Skeletal muscle satellite cell (primary cell): ENCODE data around the gene ST3GAL6.
A peak's percentile ranks its signal among the peaks of the same experiment; 100 is the strongest.

Experiments used
- H3K27me3 ChIP-seq: 2 replicates; pipeline ENCODE4 v1.7.0; 2013; ENCODE audit warnings: low read length; ENCODE audit not compliant: control insufficient read depth, insufficient read depth
- H3K36me3 ChIP-seq: 2 replicates; pipeline ENCODE4 v1.7.0; 2013; ENCODE audit warnings: mild to moderate bottlenecking, control low read depth, low read length; ENCODE audit not compliant: insufficient read depth
- H3K4me1 ChIP-seq: 2 replicates; pipeline ENCODE4 v1.7.0; 2013; ENCODE audit warnings: low read length; ENCODE audit not compliant: control insufficient read depth, insufficient read depth
- H3K4me2 ChIP-seq: 2 replicates; pipeline ENCODE4 v1.7.0; 2013; ENCODE audit warnings: mild to moderate bottlenecking, low read length
- H3K4me3 ChIP-seq: 2 replicates; pipeline ENCODE4 v1.7.0; 2013; ENCODE audit warnings: low read length
- H3K9ac ChIP-seq: 2 replicates; pipeline ENCODE4 v1.7.0; 2013; ENCODE audit warnings: mild to moderate bottlenecking, low read depth, low read length, moderate library complexity
- H3K9me3 ChIP-seq: replicated peaks from 2 replicates; pipeline ENCODE4 v1.7.0; 2013; ENCODE audit warnings: mild to moderate bottlenecking, control low read depth, low read length

ST3GAL6 gene

GRCh38 chr3:98741121-98741716, 21.9 kb upstream of the ST3GAL6 start:
- no peak overlapping the region for H3K4me3 ChIP-seq
- H3K36me3 ChIP-seq = no peaks in the 10 kb centered on the region
- H3K9me3 ChIP-seq = no peaks in the 10 kb centered on the region

GRCh38 chr3:98743071-98743470, 20.1 kb upstream of the ST3GAL6 start:
- H3K4me1 ChIP-seq = peaks cover 7% of the 10 kb centered on the region
- no peaks in the 10 kb centered on the region for H3K9me3 ChIP-seq
- no peak overlapping the region for H3K9ac ChIP-seq
- H3K4me3 ChIP-seq = no peak overlapping the region
- no peaks in the 10 kb centered on the region for H3K36me3 ChIP-seq
- no peaks in the 10 kb centered on the region for H3K27me3 ChIP-seq
- H3K4me2 ChIP-seq = no peak overlapping the region

More at GRCh38 chr3:98741121-98741716, 21.9 kb upstream of the ST3GAL6 start:
- Histone ChIP-seq H3K4me2 (no peak overlapping the region), H3K9ac (no peak overlapping the region), H3K4me1 (peaks cover 7% of the 10 kb centered on the region), H3K27me3 (no peaks in the 10 kb centered on the region)

GRCh38 chr3:98744283-98744682, 18.9 kb upstream of the ST3GAL6 start:
- Histone ChIP-seq H3K4me3 (no peak overlapping the region), H3K27me3 (no peaks in the 10 kb centered on the region), H3K36me3 (no peaks in the 10 kb centered on the region), H3K4me1 (peaks cover 7% of the 10 kb centered on the region), H3K4me2 (no peak overlapping the region), H3K9me3 (no peaks in the 10 kb centered on the region), H3K9ac (no peak overlapping the region)

GRCh38 chr3:98745718-98746117, 17.4 kb upstream of the ST3GAL6 start:
- Histone ChIP-seq H3K9ac (no peak overlapping the region), H3K27me3 (no peaks in the 10 kb centered on the region), H3K9me3 (no peaks in the 10 kb centered on the region), H3K4me1 (peaks cover 16% of the 10 kb centered on the region), H3K4me3 (no peak overlapping the region), H3K4me2 (no peak overlapping the region), H3K36me3 (no peaks in the 10 kb centered on the region)

DNA sequence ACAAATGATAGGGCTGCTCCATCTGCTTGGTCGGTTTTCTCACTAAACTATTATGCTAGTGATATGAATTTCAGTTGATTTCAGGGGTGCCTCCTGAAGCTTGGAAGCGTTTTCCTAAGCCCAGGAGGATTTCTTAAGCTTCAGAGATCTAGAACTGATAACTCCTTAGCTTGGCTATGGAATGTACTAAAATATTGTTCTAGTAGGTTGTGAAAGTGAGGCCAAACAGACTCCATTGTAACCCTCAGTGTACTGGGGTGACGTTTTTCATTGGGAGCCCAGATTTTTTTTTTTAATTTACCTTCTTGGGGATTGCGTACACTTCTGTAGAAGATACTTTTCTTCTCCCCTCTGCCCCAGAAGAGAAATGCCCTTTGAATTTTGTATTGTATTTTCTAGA, 17.0 kb upstream of the ST3GAL6 start:
- Histone ChIP-seq H3K9ac (no peak overlapping the region), H3K4me3 (no peak overlapping the region), H3K4me1 (peaks cover 18% of the 10 kb centered on the region), H3K4me2 (no peak overlapping the region), H3K9me3 (no peaks in the 10 kb centered on the region), H3K36me3 (no peaks in the 10 kb centered on the region), H3K27me3 (no peaks in the 10 kb centered on the region)

GRCh38 chr3:98746882-98747281, 16.3 kb upstream of the ST3GAL6 start:
- Histone ChIP-seq H3K4me2 (no peak overlapping the region), H3K4me1 (peaks cover 13% of the 10 kb centered on the region), H3K36me3 (no peaks in the 10 kb centered on the region), H3K4me3 (no peak overlapping the region), H3K9me3 (no peaks in the 10 kb centered on the region), H3K9ac (no peak overlapping the region), H3K27me3 (no peaks in the 10 kb centered on the region)

DNA sequence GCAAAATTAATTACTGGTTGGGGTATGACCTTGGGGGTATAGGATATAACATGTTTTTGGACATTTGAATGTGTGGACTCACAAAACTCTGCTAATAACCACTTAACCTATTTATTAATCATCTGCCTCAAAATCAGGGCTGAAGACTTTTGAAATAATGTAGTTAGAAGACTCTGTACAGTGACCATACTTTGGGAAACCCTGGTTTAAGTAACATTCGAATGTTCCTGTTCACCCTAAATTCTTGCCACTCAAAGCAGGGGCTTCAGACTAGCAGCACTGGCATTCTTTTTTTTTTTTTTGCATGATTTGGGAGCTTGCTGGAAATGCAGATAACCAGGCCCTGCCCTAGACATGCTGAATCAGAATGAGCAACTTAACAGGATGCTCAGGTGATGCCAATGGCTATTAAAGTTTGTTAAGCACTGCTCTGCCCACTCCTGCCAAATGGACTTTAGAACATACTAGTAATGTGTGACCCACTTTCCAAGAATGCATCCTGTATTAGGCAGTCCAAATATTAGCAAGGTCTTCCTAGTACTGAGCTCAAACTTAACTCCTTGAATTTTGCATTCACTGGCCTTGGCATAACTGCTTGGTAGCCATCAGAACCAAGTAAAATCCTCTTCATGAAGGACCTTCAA, 12.7 kb upstream of the ST3GAL6 start:
- H3K27me3 ChIP-seq = no peaks in the 10 kb centered on the region
- peaks cover 13% of the 10 kb centered on the region for H3K4me1 ChIP-seq
- no peaks in the 10 kb centered on the region for H3K36me3 ChIP-seq
- peak overlapping the region; percentile 14 for H3K4me2 ChIP-seq
- no peak overlapping the region for H3K4me3 ChIP-seq
- no peak overlapping the region for H3K9ac ChIP-seq
- no peaks in the 10 kb centered on the region for H3K9me3 ChIP-seq

- H3K27me3 ChIP-seq = no peaks in the 10 kb centered on the region
- peaks cover 13% of the 10 kb centered on the region for H3K4me1 ChIP-seq
- no peak overlapping the region for H3K4me2 ChIP-seq
- no peaks in the 10 kb centered on the region for H3K36me3 ChIP-seq
- no peaks in the 10 kb centered on the region for H3K9me3 ChIP-seq
- H3K4me3 ChIP-seq = no peak overlapping the region
- no peak overlapping the region for H3K9ac ChIP-seq
Observed at GRCh38 chr3:98754483-98754882, 8.7 kb upstream of the ST3GAL6 start.

DNA sequence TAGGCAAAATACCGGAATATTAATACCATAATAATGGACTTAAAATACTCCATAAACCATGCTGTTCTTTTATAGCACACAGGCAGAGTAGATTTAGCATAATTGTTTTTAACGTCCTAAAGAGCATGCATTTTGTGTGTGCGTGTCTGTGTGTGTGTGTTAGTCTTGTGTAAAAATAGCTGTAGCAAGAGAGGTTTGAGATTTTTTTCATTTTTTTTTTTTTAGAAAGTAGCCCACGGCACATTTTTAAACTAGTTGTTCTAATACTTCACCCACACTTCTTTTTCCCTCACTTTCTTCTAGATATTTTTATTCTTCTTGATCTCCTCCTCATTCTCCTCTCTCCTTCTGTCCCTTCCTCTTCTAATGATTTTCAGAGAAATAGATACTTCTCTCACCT, 7.5 kb upstream of the ST3GAL6 start:
- Histone ChIP-seq H3K9ac (no peak overlapping the region), H3K36me3 (no peaks in the 10 kb centered on the region), H3K27me3 (no peaks in the 10 kb centered on the region), H3K4me1 (peaks cover 4% of the 10 kb centered on the region), H3K9me3 (no peaks in the 10 kb centered on the region), H3K4me3 (no peak overlapping the region), H3K4me2 (no peak overlapping the region)

DNA sequence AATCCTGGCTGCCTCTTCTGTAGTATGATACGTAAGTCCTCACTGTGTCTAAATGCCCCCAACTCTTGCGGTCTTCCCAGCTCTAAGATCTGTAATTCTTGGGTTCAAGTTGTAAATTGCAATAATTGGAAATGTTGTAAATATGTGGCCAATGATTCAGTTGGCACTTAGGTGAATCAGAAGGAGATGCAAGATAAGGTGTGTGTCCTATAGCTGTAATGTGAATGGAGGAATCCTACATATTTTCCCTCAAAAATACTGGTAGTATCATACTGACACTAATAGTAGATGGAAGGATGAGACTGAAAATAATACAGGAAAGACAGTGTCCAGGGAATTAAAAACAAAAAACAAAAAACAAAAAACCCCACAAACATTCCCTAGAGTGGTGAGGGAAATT, 3.5 kb upstream of the ST3GAL6 start:
- Histone ChIP-seq H3K9me3 (no peaks in the 10 kb centered on the region), H3K4me3 (no peak overlapping the region), H3K27me3 (no peaks in the 10 kb centered on the region), H3K4me2 (no peak overlapping the region), H3K36me3 (no peaks in the 10 kb centered on the region), H3K4me1 (no peaks in the 10 kb centered on the region), H3K9ac (no peak overlapping the region)

GRCh38 chr3:98761643-98762229, 1.4 kb upstream of the ST3GAL6 start:
- no peaks in the 10 kb centered on the region for H3K4me1 ChIP-seq
- H3K36me3 ChIP-seq = no peaks in the 10 kb centered on the region
- H3K4me2 ChIP-seq = no peak overlapping the region
- no peak overlapping the region for H3K4me3 ChIP-seq
- H3K27me3 ChIP-seq = no peaks in the 10 kb centered on the region
- H3K9me3 ChIP-seq = no peaks in the 10 kb centered on the region
- no peak overlapping the region for H3K9ac ChIP-seq
